K562 (cell line): ENCODE results near the gene LMBR1L. TPM values are rescaled to one million over a fixed set of nuclear protein-coding genes. Genes with fewer than 3 reads are reported as not detected.

Source experiments
- ATF4 ChIP-seq: fragments of 450-650 bp; formaldehyde crosslinking; IDR thresholded peaks from 2 replicates; pipeline ENCODE4 v1.4.0; 2022; ENCODE audit warnings: mild to moderate bottlenecking, moderate library complexity
- CREB1 ChIP-seq, 2 experiments: sonication (generic) in 1 of 2; formaldehyde crosslinking in 1 of 2; IDR thresholded peaks; 2 replicates each; pipeline versions ENCODE4 v1.6.1 to v1.8.0; 2012 to 2022; ENCODE audit warnings: inconsistent platforms in 1 of 2, mild to moderate bottlenecking in 1 of 2, missing genetic modification reagents in 1 of 2, moderate library complexity in 1 of 2
- CREB3L1 ChIP-seq: fragments of 450-650 bp; IDR thresholded peaks from 2 replicates; pipeline ENCODE4 v1.6.1; 2014; ENCODE audit warnings: low read depth, mild to moderate bottlenecking, moderate library complexity, borderline replicate concordance
- CTCF ChIP-seq, 3 experiments: IDR thresholded peaks in 2 of 3; conservative IDR thresholded peaks in 1 of 3; 2 replicates each; pipeline ENCODE4 v1.5.1; 2011 to 2012; ENCODE audit warnings: low read length in 3 of 3, mild to moderate bottlenecking in 3 of 3, control low read depth in 2 of 3, improper control_type of control experiment in 1 of 3, inconsistent platforms in 1 of 3, low read depth in 1 of 3, mixed read lengths in 1 of 3, moderate library complexity in 1 of 3; ENCODE audit not compliant: insufficient read depth in 2 of 3
- ELK1 ChIP-seq: sonication (generic); formaldehyde crosslinking; IDR thresholded peaks from 2 replicates; pipeline ENCODE4 v1.8.1; 2022; ENCODE audit warnings: missing genetic modification reagents
- GATA2 ChIP-seq: sonication (generic); formaldehyde crosslinking; IDR thresholded peaks from 2 replicates; pipeline ENCODE4 v1.4.0; 2020; ENCODE audit warnings: mild to moderate bottlenecking, missing genetic modification reagents
- HDAC1 ChIP-seq, 2 experiments: fragments of 450-650 bp; IDR thresholded peaks; 2 replicates each; pipeline ENCODE4 v1.6.1; 2016 to 2017; ENCODE audit warnings: inconsistent platforms in 1 of 2, mild to moderate bottlenecking in 1 of 2, moderate library complexity in 1 of 2
- MECOM ChIP-seq: fragments of 250-450 bp; sonication (Bioruptor Pico); IDR thresholded peaks from 2 replicates; pipeline ENCODE4 v1.8.0; 2022; ENCODE audit warnings: inconsistent platforms
- RBBP5 ChIP-seq: fragments of 200-600 bp; sonication (generic); IDR thresholded peaks from 2 replicates; pipeline ENCODE4 v1.6.1; 2012; ENCODE audit warnings: borderline replicate concordance, mild to moderate bottlenecking, low read length, control low read depth, inconsistent platforms; ENCODE audit not compliant: insufficient read depth, poor library complexity, severe bottlenecking
- RFX5 ChIP-seq: IDR thresholded peaks from 2 replicates; pipeline ENCODE4 v1.6.1; 2011; ENCODE audit warnings: low read depth, mild to moderate bottlenecking, improper control_type of control experiment, low read length
- RUNX1 ChIP-seq: sonication (generic); IDR thresholded peaks from 2 replicates; pipeline ENCODE4 v1.6.1; 2016; ENCODE audit warnings: antibody characterized with exemption, low read depth
- SIRT6 ChIP-seq: IDR thresholded peaks from one replicate; pipeline ENCODE4 v1.6.1; 2012; ENCODE audit warnings: low read depth, mild to moderate bottlenecking, control low read depth, inconsistent platforms, low read length, moderate library complexity
- SOX6 ChIP-seq: fragments of 450-650 bp; IDR thresholded peaks from 2 replicates; pipeline ENCODE4 v1.6.1; 2014; ENCODE audit warnings: mild to moderate bottlenecking
- SRF ChIP-seq, 2 experiments: fragments of 250-450, 450-650 bp in 1 of 2; sonication (Bioruptor Pico) in 1 of 2; sonication (generic) in 1 of 2; formaldehyde crosslinking; IDR thresholded peaks; 2 replicates each; pipeline versions ENCODE4 v1.5.0 to v1.5.1; 2020 to 2022; ENCODE audit warnings: mild to moderate bottlenecking in 1 of 2, missing genetic modification reagents in 1 of 2
- TCFL5 ChIP-seq: fragments of 250-450 bp; sonication (Bioruptor Pico); conservative IDR thresholded peaks from 2 replicates; pipeline ENCODE4 v1.6.1; 2021; ENCODE audit warnings: mild to moderate bottlenecking, moderate library complexity, matching md5 sums
- TEAD1 ChIP-seq, 2 experiments: fragments of 450-650 bp in 1 of 2; sonication (generic) in 1 of 2; formaldehyde crosslinking; IDR thresholded peaks; 2 replicates each; pipeline versions ENCODE4 v1.4.0 to v1.8.0; 2020 to 2022; ENCODE audit warnings: mild to moderate bottlenecking in 2 of 2, missing genetic modification reagents in 1 of 2
- ZBTB7A ChIP-seq: IDR thresholded peaks from 2 replicates; pipeline ENCODE4 v1.6.1; 2011; ENCODE audit warnings: low read depth, mild to moderate bottlenecking, low read length, moderate library complexity, borderline replicate concordance; ENCODE audit not compliant: control insufficient read depth
- ZKSCAN8 ChIP-seq: fragments of 200-800 bp; sonication (Bioruptor generic); IDR thresholded peaks from 2 replicates; pipeline ENCODE4 v1.6.1; 2016; ENCODE audit warnings: missing genetic modification characterization, missing compliant biosample characterization
- ZNF766 ChIP-seq: fragments of 200-800 bp; sonication (Bioruptor generic); conservative IDR thresholded peaks from 2 replicates; pipeline ENCODE4 v1.6.1; 2016; ENCODE audit warnings: missing genetic modification characterization, missing compliant biosample characterization
- polyA plus RNA-seq, 8 experiments: library from polyadenylated mRNA; depleted of rRNA in 4 of 8; stranded (reverse) in 5 of 8; unstranded in 3 of 8; fragments of >200 nt; fragmentation: Nextera tagmentation in 2 of 8; fragmentation: Illumina TruSeq in 1 of 8; extraction: Ambion mirVana in 2 of 8; extraction: Trizol in 1 of 8; gene quantifications; 2 replicates each; pipeline versions ENCODE4 v1.2.1 to v1.2.3, GENCODE V29; 2011 to 2014; ENCODE audit warnings: inconsistent platforms in 1 of 8, missing spikeins in 1 of 8
- total RNA-seq, 7 experiments: library from RNA; depleted of rRNA in 6 of 7; stranded (reverse); fragments of >200 nt in 6 of 7; fragmentation: Illumina TruSeq in 2 of 7; extraction: Trizol in 2 of 7; gene quantifications; 2 replicates each; pipeline versions ENCODE4 v1.2.1 to v1.2.3, GENCODE V29; 2011 to 2021; ENCODE audit warnings: low replicate concordance in 1 of 7

Gene LMBR1L
- total and polyA plus RNA-seq, 9 of the 15 experiments (the other 6 are each of a cell fraction or from before 2014, with no cell fraction given): 2.5 to 57.0 (median 31.1) TPM

GRCh38 chr12:49110464-49111155, at the start of gene LMBR1L (continued):
- TF ChIP-seq RUNX1: no peak
- TF ChIP-seq ZBTB7A: no peak; the same call in 1 of the 2 replicates
- no peak for TF ChIP-seq ELK1
- no peak for TF ChIP-seq ZKSCAN8 (CRISPR knock-in tag)
- peak; percentile 90 for TF ChIP-seq CREB1 (IDR thresholded peaks at IDR 0.05)
- TF ChIP-seq CREB1 (CRISPR knock-in tag; IDR thresholded peaks at IDR 0.05): peak; percentile 91
- no peak for TF ChIP-seq TCFL5
- TF ChIP-seq SRF (CRISPR knock-in tag; IDR thresholded peaks at IDR 0.05): peak in 1 of 2 experiments; percentile 69; a peak in 1 of 4 replicates
- TF ChIP-seq SIRT6: no peak
- TF ChIP-seq TEAD1 (CRISPR knock-in tag; IDR thresholded peaks at IDR 0.05): peak in 1 of 2 experiments; percentile 22; a peak in 1 of 4 replicates
- TF ChIP-seq HDAC1 (IDR thresholded peaks at IDR 0.05): peak in 1 of 2 experiments; percentile 41; a peak in 1 of 4 replicates
- 0 out of 2 replicates have a peak, but pooled peaks have one; percentile 48 for TF ChIP-seq CREB3L1
- TF ChIP-seq GATA2 (CRISPR knock-in tag): peak; percentile 4; the same call in 1 of the 2 replicates
- no peak for TF ChIP-seq ATF4 (CRISPR knock-in tag)
- peak; percentile 55 to 60 (median 56); a peak in 5 of 6 replicates for TF ChIP-seq CTCF (IDR thresholded peaks at IDR 0.05 in 2 of 3, conservative IDR thresholded peaks at IDR 0.05 in 1 of 3; ENCODE audit: insufficient read depth in 2 of 3, low read depth in 1 of 3, low read length in 3 of 3)
- peak; percentile 52 for TF ChIP-seq RBBP5
- TF ChIP-seq MECOM: no peak
- no peak for TF ChIP-seq RFX5
- TF ChIP-seq SOX6: peak; percentile 8; the same call in 1 of the 2 replicates
- 0 out of 2 replicates have a peak, but pooled peaks have one; percentile 13 for TF ChIP-seq ZNF766 (CRISPR knock-in tag)
